ENCODE data around the gene RPGRIP1. TPM values are rescaled to one million over a fixed set of nuclear protein-coding genes. Genes with fewer than 3 reads are reported as not detected.

The RPGRIP1 gene
- total RNA-seq, 3 donors from 2014 or later = 0.33 to 10.4 (median 0.48) TPM

- Histone ChIP-seq H3K4me1 (peaks cover 0 to 4% of the 10 kb centered on the region in 2 donors), H3K27me3 (no peaks in the 10 kb centered on the region), H3K9me3 (no peaks in the 10 kb centered on the region), H3K4me3 (no peak overlapping the region), H3K36me3 (no peaks in the 10 kb centered on the region), H3K27ac (no peak overlapping the region)
- TF ChIP-seq CTCF (IDR thresholded peaks at IDR 0.05) = no peak
- no peak for TF ChIP-seq POLR2A (IDR thresholded peaks at IDR 0.05)
- TF ChIP-seq POLR2AphosphoS5 (IDR thresholded peaks at IDR 0.05) = no peak
- DNase-seq (ENCODE audit: low spot score in 2 of 2) = no peak
- intact Hi-C loops (cut with DNase I; ENCODE audit: low total_unique reads) = no loop called here
Measured at GRCh38 chr14:21236948-21237797, 42.7 kb upstream of the RPGRIP1 start.

GRCh38 chr14:21238823-21239518, 40.9 kb upstream of the RPGRIP1 start:
- Histone ChIP-seq H3K9me3 (no peaks in the 10 kb centered on the region), H3K4me1 (peaks cover 0 to 4% of the 10 kb centered on the region in 2 donors), H3K4me3 (no peak overlapping the region), H3K27ac (no peak overlapping the region), H3K27me3 (no peaks in the 10 kb centered on the region), H3K36me3 (no peaks in the 10 kb centered on the region)
- intact Hi-C loops (cut with DNase I; ENCODE audit: low total_unique reads) = no loop called here
- DNase-seq (ENCODE audit: low spot score in 2 of 2) = no peak
- TF ChIP-seq CTCF (IDR thresholded peaks at IDR 0.05) (no peak), POLR2A (IDR thresholded peaks at IDR 0.05) (no peak)

GRCh38 chr14:21240417-21240816, 39.5 kb upstream of the RPGRIP1 start:
- TF ChIP-seq POLR2A (IDR thresholded peaks at IDR 0.05) = no peak
- TF ChIP-seq POLR2AphosphoS5 (IDR thresholded peaks at IDR 0.05) = no peak
- no peak for TF ChIP-seq CTCF (IDR thresholded peaks at IDR 0.05)
- Histone ChIP-seq H3K27me3 (no peaks in the 10 kb centered on the region), H3K9me3 (no peaks in the 10 kb centered on the region), H3K27ac (no peak overlapping the region), H3K4me3 (no peak overlapping the region), H3K4me1 (peaks cover 0 to 4% of the 10 kb centered on the region in 2 donors), H3K36me3 (no peaks in the 10 kb centered on the region)
- intact Hi-C loops (cut with DNase I; ENCODE audit: low total_unique reads) = no loop called here
- DNase-seq (ENCODE audit: low spot score in 2 of 2) = no peak

GRCh38 chr14:21241218-21241819, 38.6 kb upstream of the RPGRIP1 start:
- Histone ChIP-seq H3K27ac (no peak overlapping the region), H3K36me3 (no peaks in the 10 kb centered on the region), H3K27me3 (no peaks in the 10 kb centered on the region), H3K9me3 (no peaks in the 10 kb centered on the region), H3K4me3 (no peak overlapping the region), H3K4me1 (peaks cover 0 to 4% of the 10 kb centered on the region in 2 donors)
- no peak for DNase-seq (ENCODE audit: low spot score in 2 of 2)
- TF ChIP-seq POLR2AphosphoS5 (IDR thresholded peaks at IDR 0.05) (no peak), POLR2A (IDR thresholded peaks at IDR 0.05) (no peak), CTCF (IDR thresholded peaks at IDR 0.05) (peak in 1 of 3 donors; percentile 30)
- intact Hi-C loops (cut with DNase I; ENCODE audit: low total_unique reads) = no loop called here

GRCh38 chr14:21244544-21244943, 35.3 kb upstream of the RPGRIP1 start:
- TF ChIP-seq CTCF (IDR thresholded peaks at IDR 0.05) = no peak
- no peak for TF ChIP-seq POLR2A (IDR thresholded peaks at IDR 0.05)
- TF ChIP-seq POLR2AphosphoS5 (IDR thresholded peaks at IDR 0.05) = no peak

More at GRCh38 chr14:21244544-21244943, 35.3 kb upstream of the RPGRIP1 start:
- no peak for DNase-seq (ENCODE audit: low spot score in 2 of 2)
- Histone ChIP-seq H3K9me3 (no peaks in the 10 kb centered on the region), H3K36me3 (no peaks in the 10 kb centered on the region), H3K27ac (no peak overlapping the region), H3K4me3 (no peak overlapping the region), H3K4me1 (no peaks in the 10 kb centered on the region), H3K27me3 (no peaks in the 10 kb centered on the region)
- intact Hi-C loops (cut with DNase I; ENCODE audit: low total_unique reads) = no loop called here

Data from breast epithelium (tissue), 4 donors.